CD8-positive, alpha-beta memory T cell (primary cell): ENCODE results near the gene LTBP1. TPM values are rescaled to one million over a fixed set of nuclear protein-coding genes. Genes with fewer than 3 reads are reported as not detected.

Source experiments
- CTCF ChIA-PET: fragments of 350-600 bp; sonication (Branson Sonifier 250); formaldehyde crosslinking; loops from one replicate; lab custom pipeline; 2021; ENCODE audit warnings: antibody characterized with exemption; lab: Charles Lee
- POLR2A ChIA-PET: fragments of 350-600 bp; sonication (Branson Sonifier 250); formaldehyde crosslinking; loops from one replicate; lab custom pipeline; 2021; ENCODE audit warnings: antibody characterized with exemption; lab: Charles Lee
- DNase-seq, 5 donors: peaks; one replicate each; pipeline versions ENCODE4 v3.0.0 to v3.0.0-alpha.2; 2020 to 2022; ENCODE audit warnings: mixed read lengths in 1 of 5
- H3K27ac ChIP-seq: one replicate; pipeline ENCODE4 v1.7.0; 2013; ENCODE audit warnings: low read depth, mild to moderate bottlenecking, low read length, moderate library complexity
- H3K27me3 ChIP-seq: 2 replicates; pipeline ENCODE4 v1.7.0; 2013; ENCODE audit warnings: low read length, mild to moderate bottlenecking; ENCODE audit not compliant: insufficient read depth, poor library complexity, severe bottlenecking
- H3K36me3 ChIP-seq: 2 replicates; pipeline ENCODE4 v1.7.0; 2013; ENCODE audit warnings: mild to moderate bottlenecking, low read length, moderate library complexity; ENCODE audit not compliant: insufficient read depth
- H3K4me1 ChIP-seq: 2 replicates; pipeline ENCODE4 v1.7.0; 2013; ENCODE audit warnings: mild to moderate bottlenecking, low read length, moderate library complexity; ENCODE audit not compliant: insufficient read depth
- H3K4me3 ChIP-seq: 2 replicates; pipeline ENCODE4 v1.7.0; 2013; ENCODE audit warnings: mild to moderate bottlenecking, low read length
- H3K9me3 ChIP-seq: 2 replicates; pipeline ENCODE4 v1.7.0; 2013; ENCODE audit warnings: mild to moderate bottlenecking, low read length
- H3K27ac Mint-ChIP-seq, 8 donors: one replicate each; pipeline ENCODE4 v1.8.0; 2020 to 2021; ENCODE audit warnings: mixed read lengths in 8 of 8, mild to moderate bottlenecking in 6 of 8, inconsistent platforms in 3 of 8, moderate library complexity in 3 of 8
- H3K27me3 Mint-ChIP-seq, 2 donors: one replicate each; pipeline ENCODE4 v1.8.0; 2020 to 2021; ENCODE audit warnings: mixed read lengths in 2 of 2, mild to moderate bottlenecking in 1 of 2, moderate library complexity in 1 of 2
- H3K36me3 Mint-ChIP-seq, 3 donors: one replicate each; pipeline ENCODE4 v1.8.0; 2020 to 2021; ENCODE audit warnings: mixed read lengths in 3 of 3, inconsistent platforms in 1 of 3, mild to moderate bottlenecking in 1 of 3
- H3K4me1 Mint-ChIP-seq, 3 donors: one replicate each; pipeline ENCODE4 v1.8.0; 2020 to 2021; ENCODE audit warnings: mixed read lengths in 3 of 3, inconsistent platforms in 1 of 3, mild to moderate bottlenecking in 1 of 3
- H3K4me3 Mint-ChIP-seq, 7 donors: one replicate each; pipeline ENCODE4 v1.8.0; 2020 to 2021; ENCODE audit warnings: mixed read lengths in 7 of 7, mild to moderate bottlenecking in 6 of 7, moderate library complexity in 4 of 7, inconsistent platforms in 2 of 7
- H3K9me3 Mint-ChIP-seq, 5 donors: one replicate each; pipeline ENCODE4 v1.8.0; 2020 to 2022; ENCODE audit warnings: mixed read lengths in 5 of 5, mild to moderate bottlenecking in 3 of 5, moderate library complexity in 2 of 5, inconsistent platforms in 1 of 5
- polyA plus RNA-seq: library from polyadenylated mRNA; unstranded; fragments of 300-500 nt; fragmentation: Illumina TruSeq; gene quantifications from one replicate; pipeline ENCODE4 v1.2.3, GENCODE V29; 2021
- total RNA-seq, 2 experiments: library from RNA; stranded (reverse); gene quantifications; one replicate each; pipeline ENCODE4 v1.2.3, GENCODE V29; 2021

Gene LTBP1
- total and polyA plus RNA-seq, 3 experiments from 2014 or later, result not detected

DNA sequence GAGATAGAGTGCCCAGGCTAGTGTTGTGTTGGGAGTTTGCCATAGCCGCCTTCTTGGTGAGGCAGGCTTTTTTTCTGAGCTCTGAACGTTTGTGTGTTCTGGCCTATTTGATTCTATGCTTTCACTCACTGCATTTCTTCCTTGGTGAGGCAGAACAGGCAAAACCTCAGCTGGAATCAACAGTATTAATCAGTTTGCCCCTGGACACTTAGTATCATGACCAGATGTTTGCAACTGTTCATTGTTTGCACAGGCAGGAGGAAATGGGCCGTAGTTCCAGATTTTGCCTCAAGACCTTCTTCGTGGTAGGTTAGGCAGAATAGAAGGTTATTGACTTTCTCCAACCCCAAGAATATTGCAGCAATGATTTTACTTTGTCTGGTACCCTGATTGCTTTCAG, 311.6 kb downstream of the LTBP1 start:
- Histone ChIP-seq H3K27me3 (no peaks in the 10 kb centered on the region), H3K4me3 (no peak overlapping the region), H3K36me3 (no peaks in the 10 kb centered on the region), H3K9me3 (no peaks in the 10 kb centered on the region), H3K27ac (no peak overlapping the region), H3K4me1 (no peaks in the 10 kb centered on the region)
- Mint-ChIP-seq H3K4me1 (no peaks in the 10 kb centered on the region), H3K27ac (no peak overlapping the region), H3K9me3 (no peaks in the 10 kb centered on the region), H3K27me3 (peaks cover 4 to 20% of the 10 kb centered on the region in 2 donors), H3K36me3 (no peaks in the 10 kb centered on the region), H3K4me3 (no peak overlapping the region)
- ChIA-PET POLR2A (no interaction called here), CTCF (no interaction called here)
- DNase-seq, result no peak

DNA sequence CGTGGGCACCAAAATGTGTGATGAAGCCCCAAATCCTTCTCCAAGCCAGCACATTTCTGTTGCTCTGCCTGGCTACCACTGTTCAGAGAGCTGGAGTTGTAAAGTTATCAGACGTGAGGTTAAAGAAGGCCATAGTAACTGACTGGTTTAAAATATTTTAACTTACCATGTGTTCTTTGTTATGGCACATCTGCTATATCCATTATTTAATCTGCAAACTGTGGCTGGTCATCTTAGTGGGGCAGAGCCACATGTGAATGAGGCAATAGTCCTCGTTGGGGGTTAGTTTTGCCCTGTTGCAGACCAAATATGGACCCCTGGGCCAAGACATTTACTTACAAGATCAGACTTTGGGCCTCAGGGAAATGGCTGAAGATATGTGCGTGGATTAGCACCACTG, 315.3 kb downstream of the LTBP1 start:
- Mint-ChIP-seq H3K4me1 (no peaks in the 10 kb centered on the region), H3K9me3 (no peaks in the 10 kb centered on the region), H3K27ac (no peak overlapping the region), H3K36me3 (no peaks in the 10 kb centered on the region), H3K4me3 (no peak overlapping the region), H3K27me3 (peaks cover 4 to 20% of the 10 kb centered on the region in 2 donors)
- Histone ChIP-seq H3K27ac (no peak overlapping the region), H3K4me1 (no peaks in the 10 kb centered on the region), H3K9me3 (no peaks in the 10 kb centered on the region), H3K27me3 (no peaks in the 10 kb centered on the region), H3K36me3 (no peaks in the 10 kb centered on the region), H3K4me3 (no peak overlapping the region)
- DNase-seq, result no peak
- ChIA-PET CTCF (no interaction called here), POLR2A (no interaction called here)

DNA sequence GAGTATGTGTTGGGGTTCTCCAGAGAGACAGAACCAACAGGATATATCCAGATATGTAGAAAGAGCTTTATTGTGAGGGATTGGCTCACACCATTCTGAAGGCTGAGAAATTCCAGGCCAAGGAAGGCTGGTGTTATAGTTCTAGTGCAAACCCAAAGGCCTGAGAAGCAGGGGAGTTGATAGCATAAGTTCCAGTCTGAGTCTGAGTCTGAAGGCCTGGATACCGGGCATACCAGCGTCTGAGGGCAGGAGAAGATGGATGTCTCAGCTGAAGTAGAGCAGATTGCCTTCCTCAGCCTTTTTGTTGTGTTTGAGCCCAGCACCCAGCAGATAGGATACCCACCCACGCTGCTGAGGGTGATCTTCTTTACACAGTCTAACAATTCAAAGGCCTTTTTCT, 318.0 kb downstream of the LTBP1 start:
- no peak overlapping the region for H3K4me3 Mint-ChIP-seq
- no peak for DNase-seq
- H3K27me3 Mint-ChIP-seq, result peaks cover 0 to 9% of the 10 kb centered on the region in 2 donors
- Histone ChIP-seq H3K27ac (no peak overlapping the region), H3K36me3 (no peaks in the 10 kb centered on the region), H3K27me3 (no peaks in the 10 kb centered on the region), H3K9me3 (no peaks in the 10 kb centered on the region), H3K4me1 (no peaks in the 10 kb centered on the region), H3K4me3 (no peak overlapping the region)
- no peak overlapping the region for H3K27ac Mint-ChIP-seq
- CTCF ChIA-PET, result no interaction called here
- peaks cover 0 to 1% (median 0%) of the 10 kb centered on the region in 3 donors for H3K36me3 Mint-ChIP-seq
- no peaks in the 10 kb centered on the region for H3K4me1 Mint-ChIP-seq
- POLR2A ChIA-PET, result no interaction called here
- H3K9me3 Mint-ChIP-seq, result no peaks in the 10 kb centered on the region

DNA sequence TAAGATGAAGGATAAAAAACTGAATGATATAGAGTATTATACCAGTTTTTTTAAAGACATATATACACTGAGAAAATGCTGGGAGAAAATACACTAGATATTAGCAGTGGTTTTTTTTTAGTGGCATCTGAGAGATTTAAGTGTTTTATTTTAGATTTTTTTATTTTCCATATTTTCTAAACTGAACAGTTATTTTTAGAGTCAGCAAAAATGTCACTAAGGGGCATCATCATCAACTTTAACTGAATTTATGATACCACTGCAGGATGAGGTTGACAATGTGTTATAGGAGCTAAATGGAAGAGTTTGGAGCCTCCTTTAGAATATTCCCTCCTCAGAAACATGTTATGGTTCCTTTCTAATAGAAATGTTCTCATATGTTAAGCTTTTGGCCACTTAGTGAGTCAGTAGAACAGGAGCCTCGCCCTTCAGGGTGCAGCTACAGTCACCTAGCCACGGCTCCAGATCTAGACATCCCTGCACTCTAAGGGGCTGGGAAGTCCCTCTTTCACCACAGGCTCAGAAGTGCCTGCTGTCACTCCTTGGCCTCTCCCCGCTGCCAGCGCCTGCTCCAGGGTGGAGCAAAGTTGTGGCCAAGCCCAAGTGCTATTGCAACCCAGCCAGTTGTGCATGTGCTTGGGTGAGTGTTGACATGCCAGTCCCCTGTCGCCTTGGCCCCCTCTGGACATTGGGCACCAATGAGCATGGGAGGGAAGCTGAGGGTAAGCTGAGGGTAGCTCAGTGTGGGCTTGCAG, 319.0 kb downstream of the LTBP1 start:
- POLR2A ChIA-PET, result no interaction called here
- Mint-ChIP-seq H3K4me3 (no peak overlapping the region), H3K27ac (no peak overlapping the region), H3K9me3 (no peaks in the 10 kb centered on the region), H3K36me3 (peaks cover 0 to 1% (median 0%) of the 10 kb centered on the region in 3 donors), H3K27me3 (peaks cover 0 to 13% of the 10 kb centered on the region in 2 donors), H3K4me1 (no peaks in the 10 kb centered on the region)
- H3K4me3 ChIP-seq, result no peak overlapping the region
- CTCF ChIA-PET, result no interaction called here
- no peaks in the 10 kb centered on the region for H3K4me1 ChIP-seq
- DNase-seq, result no peak
- no peaks in the 10 kb centered on the region for H3K9me3 ChIP-seq
- H3K36me3 ChIP-seq, result no peaks in the 10 kb centered on the region
- no peak overlapping the region for H3K27ac ChIP-seq
- no peaks in the 10 kb centered on the region for H3K27me3 ChIP-seq

DNA sequence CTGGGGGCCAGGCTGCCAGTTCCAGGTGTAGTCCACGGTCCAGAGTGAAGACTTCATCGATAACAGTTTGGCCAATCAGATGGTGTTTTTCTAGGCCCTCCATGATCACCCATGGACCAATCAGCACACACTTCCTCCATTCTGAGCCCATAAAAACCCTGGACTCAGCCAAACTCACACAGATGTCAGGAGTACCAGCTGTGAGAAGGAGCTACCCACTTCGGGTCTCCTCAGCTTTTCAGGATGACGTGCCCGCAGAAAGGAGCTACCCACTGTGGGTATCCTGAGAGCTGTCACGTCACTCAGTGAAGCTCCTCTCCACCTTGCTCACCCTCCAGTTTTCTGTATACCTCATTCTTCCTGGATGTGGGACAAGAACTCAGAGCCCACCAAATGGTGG, 319.7 kb downstream of the LTBP1 start:
- H3K4me1 Mint-ChIP-seq, result peaks cover 0 to 5% (median 4%) of the 10 kb centered on the region in 3 donors
- no peak overlapping the region for H3K27ac Mint-ChIP-seq
- Histone ChIP-seq H3K4me3 (no peak overlapping the region), H3K27ac (no peak overlapping the region), H3K9me3 (no peaks in the 10 kb centered on the region), H3K4me1 (no peaks in the 10 kb centered on the region), H3K36me3 (no peaks in the 10 kb centered on the region), H3K27me3 (no peaks in the 10 kb centered on the region)
- H3K9me3 Mint-ChIP-seq, result no peaks in the 10 kb centered on the region
- CTCF ChIA-PET, result no interaction called here
- POLR2A ChIA-PET, result no interaction called here
- peaks cover 0 to 1% (median 0%) of the 10 kb centered on the region in 3 donors for H3K36me3 Mint-ChIP-seq
- no peak overlapping the region for H3K4me3 Mint-ChIP-seq
- no peak for DNase-seq
- peaks cover 0 to 13% of the 10 kb centered on the region in 2 donors for H3K27me3 Mint-ChIP-seq

DNA sequence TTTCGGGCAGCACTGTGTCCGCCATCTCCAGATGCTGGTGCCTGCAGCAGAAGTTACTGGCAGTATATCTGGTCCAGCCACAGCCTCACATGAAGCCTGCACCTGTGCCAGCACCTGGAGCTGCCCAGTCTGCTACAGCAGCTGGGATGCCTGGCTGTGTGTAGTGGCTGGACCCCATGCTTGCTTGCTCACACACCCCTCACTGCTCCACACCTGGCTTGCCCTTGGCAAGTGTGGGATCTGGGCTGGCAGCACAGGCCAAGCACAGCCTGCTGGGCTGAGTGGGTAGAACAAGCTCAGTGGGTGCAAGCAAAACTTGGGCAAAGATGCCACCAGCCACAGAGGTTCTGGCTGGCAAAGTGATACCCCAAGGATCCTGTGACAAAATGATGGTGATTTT, 320.3 kb downstream of the LTBP1 start:
- no peaks in the 10 kb centered on the region for H3K4me1 ChIP-seq
- H3K4me3 Mint-ChIP-seq, result no peak overlapping the region
- no peak for DNase-seq
- no peak overlapping the region for H3K27ac ChIP-seq
- CTCF ChIA-PET, result no interaction called here
- no peak overlapping the region for H3K27ac Mint-ChIP-seq
- no peaks in the 10 kb centered on the region for H3K27me3 ChIP-seq
- POLR2A ChIA-PET, result no interaction called here
- H3K9me3 ChIP-seq, result no peaks in the 10 kb centered on the region
- H3K36me3 Mint-ChIP-seq, result peaks cover 0 to 1% (median 0%) of the 10 kb centered on the region in 3 donors
- no peak overlapping the region for H3K4me3 ChIP-seq
- peaks cover 0 to 13% of the 10 kb centered on the region in 2 donors for H3K27me3 Mint-ChIP-seq
- H3K36me3 ChIP-seq, result no peaks in the 10 kb centered on the region
- H3K9me3 Mint-ChIP-seq, result no peaks in the 10 kb centered on the region
- peaks cover 4 to 11% (median 9%) of the 10 kb centered on the region in 3 donors for H3K4me1 Mint-ChIP-seq

DNA sequence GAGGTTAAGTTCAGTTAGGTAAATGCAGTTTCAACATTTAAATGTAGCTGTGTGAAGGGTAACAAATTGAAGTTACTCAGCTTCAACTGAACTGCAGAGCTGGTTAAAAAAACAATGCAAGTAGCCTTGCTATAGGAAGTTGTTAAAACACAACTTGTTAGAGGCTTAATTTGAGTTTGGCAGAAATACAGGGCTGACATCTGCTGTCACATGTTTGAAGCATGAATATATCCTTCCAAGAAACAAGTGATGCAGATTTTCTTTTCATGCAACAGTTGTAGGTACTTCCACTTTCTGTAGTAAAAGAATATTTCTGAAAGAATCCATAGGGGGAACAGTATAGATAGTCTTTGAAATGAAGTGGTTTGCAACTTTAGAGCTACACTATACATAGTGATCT, 321.0 kb downstream of the LTBP1 start:
- H3K9me3 ChIP-seq, result no peaks in the 10 kb centered on the region
- no peak for DNase-seq
- no peak overlapping the region for H3K4me3 ChIP-seq
- H3K27me3 ChIP-seq, result no peaks in the 10 kb centered on the region
- ChIA-PET CTCF (no interaction called here), POLR2A (no interaction called here)
- Mint-ChIP-seq H3K4me3 (no peak overlapping the region), H3K27ac (no peak overlapping the region), H3K36me3 (peaks cover 0 to 1% (median 0%) of the 10 kb centered on the region in 3 donors), H3K27me3 (peaks cover 0 to 14% of the 10 kb centered on the region in 2 donors), H3K9me3 (no peaks in the 10 kb centered on the region), H3K4me1 (peaks cover 6 to 17% (median 15%) of the 10 kb centered on the region in 3 donors)
- H3K27ac ChIP-seq, result no peak overlapping the region
- H3K4me1 ChIP-seq, result no peaks in the 10 kb centered on the region
- no peaks in the 10 kb centered on the region for H3K36me3 ChIP-seq

DNA sequence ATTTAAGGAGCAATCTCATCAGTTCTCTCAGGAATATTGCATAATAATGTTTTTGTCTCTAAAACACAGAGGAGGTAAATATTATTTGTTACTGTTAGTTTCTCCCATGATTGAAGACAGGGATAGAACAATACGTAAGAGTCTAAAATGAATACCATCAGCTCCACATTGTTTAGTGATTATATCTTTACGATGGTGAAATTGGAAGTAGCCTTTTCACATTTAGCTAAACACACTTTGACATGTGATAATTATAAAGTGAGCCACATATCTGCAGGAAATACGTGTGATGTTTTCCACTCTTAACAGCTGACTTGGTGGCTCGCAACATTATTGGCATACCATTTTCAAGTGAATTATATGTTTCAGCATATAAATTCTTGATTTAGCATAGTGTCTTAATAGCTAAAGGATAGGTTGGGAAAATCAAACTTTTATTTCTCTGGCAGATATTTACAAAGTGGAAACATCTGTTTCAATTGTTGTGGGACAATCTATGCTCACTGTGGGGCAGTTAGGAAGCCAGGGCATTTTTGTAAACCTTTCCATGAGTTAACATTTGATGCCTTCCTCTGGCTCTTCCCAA, 321.6 kb downstream of the LTBP1 start:
- Mint-ChIP-seq H3K27ac (no peak overlapping the region), H3K4me3 (no peak overlapping the region), H3K27me3 (peaks cover 0 to 13% of the 10 kb centered on the region in 2 donors), H3K4me1 (peaks cover 6 to 22% (median 18%) of the 10 kb centered on the region in 3 donors), H3K9me3 (no peaks in the 10 kb centered on the region), H3K36me3 (peaks cover 0 to 1% (median 0%) of the 10 kb centered on the region in 3 donors)
- H3K4me3 ChIP-seq, result no peak overlapping the region
- H3K27me3 ChIP-seq, result no peaks in the 10 kb centered on the region
- ChIA-PET CTCF (no interaction called here), POLR2A (no interaction called here)
- no peaks in the 10 kb centered on the region for H3K4me1 ChIP-seq
- no peak overlapping the region for H3K27ac ChIP-seq
- DNase-seq, result no peak
- H3K36me3 ChIP-seq, result no peaks in the 10 kb centered on the region
- H3K9me3 ChIP-seq, result no peaks in the 10 kb centered on the region
